Umbilical cord (tissue), 2 donors: ENCODE measurements around the gene TM9SF3. TPM values are rescaled to one million over a fixed set of nuclear protein-coding genes. Genes with fewer than 3 reads are reported as not detected.
"Not testable (repeated sequence)": the region's sequence is repeated elsewhere in the genome, so short reads cannot be mapped to it uniquely, and the experiment has no call there.

Source experiments
- DNase-seq: peaks from one replicate; pipeline ENCODE4 v3.0.0-alpha.2; 2015; ENCODE audit warnings: low spot score
- total RNA-seq: library from RNA; depleted of rRNA; stranded (reverse); fragments of >200 nt; gene quantifications from one replicate; pipeline ENCODE4 v1.2.3, GENCODE V29; 2014; ENCODE audit warnings: low replicate concordance; ENCODE audit not compliant: insufficient read depth

The TM9SF3 gene
- total RNA-seq, 1 donor from 2014 or later, result 159 TPM

DNA sequence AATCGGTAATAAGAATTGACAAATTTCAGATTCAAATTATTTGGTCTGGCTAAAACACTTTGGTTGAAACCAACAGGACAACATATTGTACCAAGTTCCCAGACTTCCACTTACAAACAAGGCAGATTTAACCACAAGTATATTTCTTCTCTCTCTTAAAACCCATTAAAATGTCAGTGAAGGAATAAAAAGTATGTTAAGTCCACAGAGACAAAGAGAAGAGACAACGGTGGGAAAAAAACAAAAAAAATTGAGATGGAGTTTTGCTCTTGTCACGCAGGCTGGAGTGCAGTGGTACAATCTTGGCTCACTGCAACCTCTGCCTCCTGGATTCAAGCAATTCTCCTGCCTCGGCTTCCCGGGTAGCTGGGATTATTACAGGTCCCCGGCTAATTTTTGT is 16.3 kb downstream of the TM9SF3 start:
- DNase-seq, result no peak

DNA sequence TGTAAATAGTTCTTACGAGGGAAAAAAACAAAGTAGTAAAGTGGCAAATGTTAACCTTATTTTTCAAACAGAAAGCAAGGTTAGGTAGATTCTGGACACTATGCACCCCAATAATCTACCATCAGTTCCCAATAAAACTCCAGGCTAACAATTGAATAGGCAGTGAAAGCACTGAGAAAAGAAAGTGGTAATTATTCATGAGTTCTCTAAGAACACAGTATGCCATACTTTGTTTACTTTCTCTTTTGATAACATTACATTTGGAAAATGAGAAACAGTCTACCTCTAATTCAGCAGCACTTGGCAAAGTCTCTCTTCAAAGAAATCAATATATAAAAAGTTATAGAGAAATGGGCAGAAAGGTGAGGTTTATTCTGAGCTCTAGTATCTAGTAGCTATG is 18.4 kb downstream of the TM9SF3 start:
- DNase-seq, result no peak

DNA sequence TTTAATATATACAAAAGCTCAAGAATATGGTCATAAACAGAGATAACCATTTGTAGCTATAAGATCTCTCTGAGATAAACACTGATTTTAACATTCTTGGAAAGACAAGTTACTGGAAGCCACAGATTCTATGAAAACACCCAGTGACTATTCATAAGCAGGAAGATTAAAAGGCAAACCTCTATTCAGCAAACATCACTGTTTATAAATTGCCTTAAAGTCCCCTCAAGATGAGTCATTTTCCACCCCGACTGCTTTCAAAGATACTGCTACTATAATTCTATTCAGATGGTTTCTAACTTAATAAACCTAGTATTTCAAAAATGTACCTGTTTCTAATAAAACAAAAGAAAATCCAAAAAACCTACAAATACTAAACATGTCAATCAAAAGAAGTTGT is 21.0 kb downstream of the TM9SF3 start:
- DNase-seq, result no peak

DNA sequence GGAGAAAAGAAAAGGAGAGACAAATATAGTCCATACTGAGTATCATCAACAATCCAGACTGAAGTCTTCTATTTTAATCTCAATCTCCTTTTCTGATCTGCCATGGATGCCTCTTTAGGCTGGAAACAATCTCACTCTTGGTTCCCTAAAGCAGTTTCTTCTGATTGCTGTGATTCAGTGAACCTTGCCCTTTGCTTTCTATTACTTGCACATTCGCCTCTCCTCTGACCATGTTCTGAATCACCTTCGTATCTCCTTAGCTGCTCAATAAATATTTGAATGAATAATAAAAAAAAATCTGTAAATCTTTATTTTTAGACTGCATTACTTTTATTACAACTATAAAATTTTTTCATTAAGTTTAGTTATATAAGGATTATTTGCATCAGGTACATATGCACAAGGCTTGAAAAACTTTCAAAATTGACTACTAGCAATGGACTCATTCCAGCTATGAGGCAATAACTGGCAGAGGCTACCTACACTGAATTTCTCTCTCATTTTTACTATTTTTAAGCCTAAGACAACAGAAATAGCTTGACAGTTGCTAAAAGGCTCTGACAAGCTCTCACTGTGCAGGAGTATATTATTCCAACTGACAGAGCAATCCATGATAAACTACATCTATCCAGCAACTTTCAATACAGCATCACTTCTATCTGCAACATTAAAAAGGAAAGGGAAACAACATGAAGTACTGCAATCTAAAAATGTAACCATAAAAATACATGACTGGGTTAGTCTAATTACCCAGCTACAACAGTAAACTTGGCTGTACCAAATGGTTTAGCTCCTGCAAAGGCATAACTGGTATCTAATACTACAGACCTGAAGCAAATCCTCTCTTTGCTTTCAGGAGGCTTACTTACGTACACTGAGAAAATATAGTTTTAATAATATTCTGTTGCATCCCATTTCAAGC is 25.6 kb downstream of the TM9SF3 start:
- DNase-seq, result no peak

DNA sequence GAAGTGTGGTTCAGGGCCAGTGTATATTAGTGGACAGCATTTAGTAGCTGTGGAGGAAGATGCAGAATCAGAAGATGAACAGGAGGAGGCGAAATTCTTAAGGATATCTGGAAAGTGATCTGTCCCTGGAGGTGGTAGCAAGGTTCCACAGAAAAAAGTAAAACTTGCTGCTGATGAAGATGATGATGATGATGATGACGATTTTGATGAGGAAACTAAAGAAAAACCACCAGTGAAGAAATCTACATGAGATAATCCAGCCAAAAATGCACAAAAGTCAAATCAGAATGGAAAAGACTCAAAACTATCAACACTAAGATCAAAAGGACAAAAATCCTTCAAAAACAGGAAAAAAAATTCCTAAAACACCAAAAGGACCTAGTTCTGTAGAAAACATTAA is 26.3 kb downstream of the TM9SF3 start:
- no peak for DNase-seq

DNA sequence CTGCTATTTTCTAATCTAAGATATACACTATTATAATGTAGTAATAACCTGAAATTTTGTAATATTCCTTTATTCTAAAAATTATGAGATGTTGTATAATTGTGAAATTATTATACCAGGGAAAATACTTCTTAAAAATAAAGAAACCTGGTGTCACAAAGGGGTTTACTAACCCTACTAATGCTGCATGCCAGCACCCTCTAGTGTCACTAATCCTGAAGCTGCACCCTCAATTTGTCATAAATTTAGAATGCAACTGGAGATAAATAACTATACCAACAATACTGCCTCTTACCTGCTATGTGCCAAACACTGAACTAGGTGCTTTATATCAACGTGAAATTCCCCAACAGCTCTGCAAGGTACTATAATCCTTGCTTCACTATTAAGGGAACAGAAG is 30.8 kb downstream of the TM9SF3 start:
- DNase-seq, result no peak

DNA sequence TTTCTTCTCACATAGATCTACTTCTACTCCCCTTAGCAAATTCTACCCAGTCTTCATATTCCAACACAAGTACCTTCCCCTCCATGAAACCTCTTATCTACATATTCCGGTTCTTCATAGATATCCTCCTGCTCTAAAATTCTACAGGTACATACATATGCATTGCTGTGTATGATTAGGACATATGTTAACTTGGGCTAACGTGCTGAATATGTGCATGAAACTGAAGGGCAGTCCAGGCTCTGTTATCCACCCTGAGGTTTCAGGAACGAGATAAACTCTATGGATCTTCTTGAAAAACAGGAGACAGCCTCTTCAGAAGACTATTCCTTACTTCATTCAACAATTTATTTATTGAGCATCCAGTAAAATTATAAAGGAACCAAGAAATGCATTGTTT is 31.5 kb downstream of the TM9SF3 start:
- DNase-seq, result no peak

DNA sequence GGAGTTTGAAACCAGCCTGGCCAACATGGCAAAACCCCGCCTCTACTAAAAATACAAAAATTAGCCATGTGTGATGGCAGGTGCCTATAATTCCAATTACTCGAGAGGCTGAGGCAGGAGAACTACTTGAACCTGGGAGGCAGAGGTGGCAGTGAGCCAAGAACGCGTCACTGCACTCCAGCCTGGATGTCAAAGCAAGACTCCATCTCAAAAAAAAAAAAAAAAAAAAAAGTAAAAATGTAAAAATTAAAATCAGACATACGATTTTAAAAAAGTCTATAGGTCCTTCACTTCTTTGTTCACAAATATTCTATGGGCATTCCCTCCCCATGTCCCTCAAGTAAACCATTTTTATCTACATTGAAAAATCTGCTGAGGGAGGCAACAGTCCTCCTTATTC is 38.2 kb downstream of the TM9SF3 start:
- DNase-seq, result no peak

DNA sequence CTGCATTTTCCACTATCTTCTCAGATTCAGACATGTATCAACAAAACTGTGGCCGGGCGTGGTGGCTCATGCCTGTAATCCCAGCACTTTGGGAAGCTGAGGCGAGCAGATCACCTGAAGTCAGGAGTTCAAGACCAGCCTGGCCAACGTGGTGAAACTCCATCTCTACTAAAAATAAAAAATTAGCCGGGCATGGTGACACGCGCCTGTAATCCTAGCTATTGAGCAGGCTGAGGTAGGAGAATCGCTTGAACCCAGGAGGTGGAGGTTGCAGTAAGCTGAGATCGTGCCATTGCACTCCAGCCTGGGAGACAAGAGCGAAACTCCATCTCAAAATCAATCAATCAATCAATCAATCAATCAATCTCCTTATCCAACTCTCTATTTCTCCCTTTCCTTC is 41.3 kb downstream of the TM9SF3 start:
- not testable (repeated sequence) for DNase-seq

DNA sequence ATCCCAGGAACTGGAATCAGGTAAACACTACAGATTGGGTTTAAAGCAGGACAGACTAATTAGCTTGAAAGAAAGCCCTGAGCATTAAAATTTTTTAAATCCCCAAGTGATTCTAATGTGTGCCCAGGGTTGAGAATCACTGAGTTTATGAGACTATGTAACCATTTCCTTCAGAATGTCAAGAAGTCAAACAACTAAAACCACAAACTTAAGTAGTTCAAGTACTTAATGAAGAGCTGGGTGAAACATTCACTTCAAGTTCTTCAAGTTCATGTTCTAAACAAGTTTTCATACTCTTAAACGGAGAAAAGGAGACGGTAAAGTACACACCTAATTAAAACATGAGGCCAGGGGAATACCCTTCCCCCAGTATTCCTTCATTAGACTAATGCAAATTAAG is 44.9 kb downstream of the TM9SF3 start:
- no peak for DNase-seq

DNA sequence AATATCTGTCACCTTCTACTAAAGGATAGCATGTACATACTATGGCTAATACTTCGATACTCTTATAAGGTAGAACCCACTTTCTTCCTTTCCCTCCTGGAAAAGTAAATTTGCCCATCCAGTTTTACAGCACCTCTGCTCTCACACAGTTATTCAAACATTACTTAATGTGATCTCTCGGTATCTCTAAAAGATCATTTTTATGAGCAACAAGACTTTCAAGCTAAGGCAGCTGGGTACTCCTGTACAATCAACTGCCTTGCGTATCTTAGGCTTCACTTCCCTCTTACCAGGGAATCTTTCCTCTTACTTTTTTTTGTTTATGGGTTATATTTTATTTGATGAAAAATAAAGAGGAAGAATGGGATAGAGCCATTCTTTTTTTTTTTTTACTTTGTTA is 46.6 kb downstream of the TM9SF3 start:
- no peak for DNase-seq

DNA sequence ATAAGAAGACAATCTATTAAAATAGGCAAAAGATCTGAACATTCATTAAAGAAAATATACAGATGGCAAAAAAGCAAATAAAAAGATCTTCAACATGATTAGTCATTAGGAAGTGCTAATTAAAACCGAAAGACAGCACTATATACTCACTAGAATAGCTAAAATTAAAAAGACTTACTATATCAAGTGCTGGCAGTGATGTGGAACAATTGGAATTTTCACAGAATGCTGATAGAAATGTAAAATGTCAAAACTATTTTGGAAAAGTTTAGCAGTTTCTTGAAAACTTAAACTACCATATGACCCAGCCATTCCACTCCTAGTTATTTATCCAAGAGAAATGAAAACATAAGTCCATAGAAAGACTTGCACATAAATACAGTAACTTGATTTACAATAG is 48.1 kb downstream of the TM9SF3 start:
- no peak for DNase-seq

DNA sequence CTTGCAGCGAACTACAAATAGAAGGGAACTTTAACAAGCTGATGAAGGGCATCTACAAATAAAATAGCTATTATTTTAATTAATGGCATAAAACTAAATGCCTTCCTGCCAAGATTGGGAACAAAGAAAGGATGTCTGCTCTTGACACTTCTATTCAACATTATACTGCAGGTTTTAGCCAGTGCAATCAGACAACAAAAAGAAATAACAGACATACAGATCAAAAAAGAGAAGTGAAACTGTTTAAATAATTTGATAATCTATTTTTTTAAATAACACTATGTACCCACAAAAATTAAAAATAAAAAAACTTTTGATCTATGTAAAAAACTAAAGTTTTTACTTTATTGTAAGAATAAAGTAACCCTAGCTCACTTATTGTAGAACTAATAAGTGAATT is 50.7 kb downstream of the TM9SF3 start:
- DNase-seq, result no peak

DNA sequence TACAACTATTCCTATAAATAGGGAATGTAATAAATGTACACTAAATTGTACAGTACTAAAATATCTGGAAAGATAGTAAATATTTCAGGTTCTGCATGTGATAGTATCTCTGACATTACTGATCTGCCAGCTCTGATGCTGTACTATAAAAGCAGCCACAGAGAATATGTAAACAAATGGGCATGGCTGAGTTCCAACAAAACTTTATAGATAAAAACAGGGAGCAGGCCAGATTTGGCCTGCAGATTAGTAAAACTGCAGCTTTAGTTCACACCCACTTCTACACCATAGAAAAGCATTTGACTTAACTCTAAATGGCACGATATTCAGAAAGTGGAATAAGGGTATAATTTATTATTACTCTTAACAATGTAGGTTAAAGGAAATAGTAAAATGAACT is 54.3 kb downstream of the TM9SF3 start:
- no peak for DNase-seq

DNA sequence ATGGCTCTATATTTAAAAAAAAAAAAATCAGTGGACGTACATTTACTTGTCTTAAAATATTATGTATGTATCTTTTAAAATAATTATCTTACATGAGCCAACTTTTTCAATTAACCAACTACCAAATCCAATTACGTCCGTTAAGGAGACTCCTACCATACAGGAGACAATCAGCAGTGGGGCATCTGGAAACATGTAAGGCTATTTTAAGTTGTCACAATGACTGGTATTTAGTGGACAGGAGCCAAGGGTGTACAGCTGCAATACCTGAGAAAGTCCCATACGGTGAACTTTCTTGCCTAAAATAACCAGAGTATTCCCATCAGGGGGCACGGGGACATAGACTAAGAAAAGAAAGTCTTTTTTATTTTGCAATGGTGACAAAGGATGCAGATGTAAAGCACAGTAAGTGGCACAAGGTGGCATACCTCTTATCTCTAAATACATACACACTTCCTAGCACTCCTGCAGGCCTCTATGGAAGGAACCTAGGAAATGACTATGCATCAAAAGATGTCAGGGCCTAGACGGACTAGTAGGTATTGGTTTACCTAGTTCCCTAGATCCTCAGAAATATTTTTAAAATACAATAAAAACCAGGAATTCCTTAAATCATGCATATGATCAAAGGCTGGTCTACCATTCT is 57.1 kb downstream of the TM9SF3 start:
- no peak for DNase-seq

DNA sequence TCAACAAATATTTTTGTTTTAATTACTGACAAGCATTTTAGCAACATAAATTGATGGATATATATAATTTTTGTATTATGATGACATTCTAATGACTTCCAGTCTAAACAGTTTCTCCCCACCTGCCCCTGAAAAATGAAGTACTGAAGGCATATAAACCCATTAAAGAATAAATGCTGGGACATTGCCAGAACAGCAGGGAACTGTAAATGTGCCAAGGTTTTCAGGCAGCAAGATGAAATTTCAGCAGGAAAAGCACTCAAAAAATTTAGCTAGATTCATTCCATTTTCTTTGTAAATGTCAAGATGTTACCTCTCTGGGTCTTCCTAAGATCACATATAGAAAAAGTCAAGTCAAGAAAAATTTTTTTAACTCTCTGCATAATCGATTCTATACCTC is 62.1 kb downstream of the TM9SF3 start:
- DNase-seq, result no peak

DNA sequence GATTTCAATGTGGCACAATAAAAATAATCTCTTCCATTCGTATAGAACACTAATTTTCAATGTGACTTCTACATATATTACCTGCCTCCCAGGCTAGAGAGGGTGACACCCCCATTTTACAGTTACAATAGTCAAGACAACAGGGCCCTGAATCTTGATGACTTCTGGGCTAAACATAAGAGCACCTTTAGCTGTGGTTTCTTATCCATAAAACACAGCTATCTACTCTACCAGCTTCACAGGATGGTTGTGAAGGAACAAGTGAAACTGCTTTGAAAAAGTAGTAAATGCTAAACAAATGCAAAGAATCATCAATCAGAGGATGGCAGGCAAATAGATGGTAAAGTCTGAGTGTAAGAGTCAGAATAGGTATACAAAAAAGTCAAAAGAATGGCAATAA is 69.5 kb downstream of the TM9SF3 start:
- no peak for DNase-seq

DNA sequence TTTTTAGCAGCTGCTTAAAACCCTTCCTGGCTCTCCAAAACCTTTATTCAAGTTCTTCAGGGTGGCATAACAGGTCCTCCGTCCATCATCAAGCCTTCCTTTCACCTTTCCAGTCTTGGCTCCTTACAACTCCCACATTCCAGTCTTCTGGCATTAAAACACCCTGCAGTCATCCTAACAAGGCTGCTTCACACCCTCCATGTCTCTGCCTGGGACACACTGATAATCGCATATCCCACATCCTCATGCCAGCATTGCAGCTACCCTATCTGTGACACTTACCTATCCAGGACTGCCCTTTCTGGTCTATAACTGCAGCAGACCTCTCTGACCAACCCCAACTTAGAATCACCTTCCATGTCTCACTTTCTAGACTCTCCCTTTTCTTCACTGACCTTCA is 70.5 kb downstream of the TM9SF3 start:
- no peak for DNase-seq

DNA sequence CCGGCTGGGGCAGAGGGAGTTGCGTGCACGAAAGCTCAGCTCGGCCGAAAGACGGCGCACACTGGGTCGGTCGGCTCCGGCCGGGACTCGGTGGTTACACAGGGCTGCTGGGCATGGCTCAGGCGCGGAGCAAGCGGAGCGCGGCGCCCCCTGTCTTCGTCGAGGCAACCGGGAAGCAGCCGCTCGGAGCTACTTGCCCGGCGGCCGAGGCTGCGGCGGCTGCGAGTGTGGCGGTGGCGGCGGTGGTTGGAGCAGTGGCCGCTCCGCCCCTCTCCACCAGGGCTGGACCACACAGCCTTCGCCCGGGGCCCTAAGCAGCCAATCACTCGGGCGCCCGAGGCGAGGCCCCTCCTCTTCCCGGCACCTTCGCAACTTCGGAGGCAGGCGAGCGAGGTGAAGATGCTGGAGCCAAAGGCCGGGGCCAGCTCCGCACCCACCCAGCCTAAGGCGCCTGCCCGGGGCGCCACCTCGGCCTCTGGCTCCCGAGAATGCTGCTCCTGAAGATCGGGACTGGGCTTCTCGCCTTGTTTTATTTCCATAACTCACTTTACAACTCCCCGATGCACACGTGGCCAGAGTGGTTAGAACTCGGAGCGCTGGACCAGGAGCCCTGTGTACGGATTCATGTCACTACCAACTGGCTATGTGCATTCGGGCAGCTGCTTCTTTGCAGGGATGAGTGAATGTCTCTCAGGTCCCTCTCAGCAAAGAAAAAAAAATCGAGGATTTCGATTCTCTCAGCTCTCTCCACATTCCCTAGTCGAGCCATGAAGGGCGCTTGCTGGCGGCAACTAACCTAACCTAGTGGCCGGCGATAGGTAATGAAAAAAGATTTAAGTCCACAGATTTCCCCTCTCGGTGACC is 72.9 kb downstream of the TM9SF3 start, which contains the start of gene TLL2:
Gene TLL2, minus strand, starts transcription at position 229 of the 864 bp plus-strand sequence. CDS start 241 bp downstream, outside the sequence.
- DNase-seq, result peak; percentile 82

DNA sequence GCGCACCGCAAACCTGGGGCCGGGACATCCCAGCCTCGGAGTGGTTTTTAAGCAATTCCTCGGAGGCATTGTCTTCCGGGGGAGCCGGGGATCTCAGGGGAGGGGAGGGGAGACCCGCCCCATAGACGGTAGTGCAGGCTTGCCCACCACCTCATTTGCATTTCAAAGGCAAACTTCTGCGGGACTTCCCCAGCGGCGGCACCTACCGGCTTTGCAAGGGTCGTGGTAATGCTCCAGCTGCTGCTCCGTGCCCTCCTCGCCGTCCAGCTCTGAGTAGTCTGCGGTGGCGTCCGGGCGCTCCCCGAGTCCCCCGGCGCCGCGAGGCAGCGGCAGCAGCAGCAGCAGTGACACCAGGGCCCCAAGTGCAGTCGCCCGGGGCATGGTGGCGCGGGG is 73.5 kb downstream of the TM9SF3 start:
- DNase-seq, result no peak

DNA sequence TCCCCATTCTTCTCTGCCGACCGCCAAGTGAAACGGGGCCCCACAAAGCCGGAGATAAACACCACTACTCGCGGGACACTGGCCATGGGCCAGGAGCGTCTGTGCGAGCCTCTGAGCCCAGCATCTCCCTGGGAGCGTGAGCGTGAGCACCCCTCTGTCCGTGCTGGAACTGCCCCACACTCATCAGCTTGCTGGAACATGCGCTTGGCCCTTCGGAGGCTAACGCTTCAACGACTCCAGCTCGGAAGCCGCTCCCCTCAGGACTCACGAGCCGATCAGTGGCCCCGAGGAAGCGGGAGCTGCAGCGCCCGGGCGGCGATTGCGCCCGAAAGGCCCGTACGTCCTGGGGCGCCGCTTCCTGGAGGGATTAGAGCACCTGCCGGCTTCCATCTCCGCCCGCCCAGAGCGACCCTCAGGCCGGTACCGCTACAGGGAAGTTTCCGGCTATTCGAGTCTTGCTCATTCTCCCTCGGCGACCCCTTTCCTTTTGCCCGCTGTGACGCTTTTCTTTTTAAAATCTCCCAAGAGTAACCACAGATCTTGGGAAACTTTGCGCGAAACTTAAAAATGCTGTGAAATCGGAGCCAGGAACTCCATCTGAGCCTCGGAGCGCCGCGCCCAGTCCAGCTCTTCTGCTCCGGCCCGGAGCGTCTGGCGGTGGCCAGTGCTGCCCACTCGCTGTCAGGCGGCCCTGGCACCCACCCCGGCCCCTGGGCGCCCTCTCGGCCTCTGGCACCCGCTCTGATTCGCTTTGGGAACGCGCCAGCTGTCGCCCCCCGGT is 74.1 kb downstream of the TM9SF3 start:
- peak; percentile 14 for DNase-seq
